ENCODE results near the gene MAMSTR. TPM values are rescaled to one million over a fixed set of nuclear protein-coding genes. Genes with fewer than 3 reads are reported as not detected.
A peak's percentile ranks its signal among the peaks of the same experiment; 100 is the strongest.
"Not testable (repeated sequence)": the region's sequence is repeated elsewhere in the genome, so short reads cannot be mapped to it uniquely, and the experiment has no call there.

MAMSTR gene
- 10 to 100 TPM in 1 of 4 donors, 1 to 10 TPM in 3; 3.4 to 10.8 (median 5.4) TPM for total RNA-seq

- DNase-seq = peak; percentile 37 to 86
- intact Hi-C loops (cut with DNase I; ENCODE audit: low total_unique reads) (loop anchor here (1.0 to 5.0 kb wide), 3 partner anchors 19 to 153 kb away; partner anchors contain the start of genes CA11 and PPP1R15A), in situ Hi-C loops (cut with MboI; ENCODE audit: low sequenced_read_pairs in 4 of 4) (loop anchor here in 1 of 4 donors (10.0 kb wide), 1 partner anchor 65 kb away; no protein-coding TSS in a partner anchor)
- Histone ChIP-seq H3K27ac (peak within 1 kb of the TSS; percentile 95 to 98 (median 96)), H3K27me3 (no peaks in the 10 kb centered on the region), H3K9me3 (no peaks in the 10 kb centered on the region), H3K36me3 (no peaks in the 10 kb centered on the region), H3K4me3 (peak within 1 kb of the TSS; percentile 58 to 76 (median 66)), H3K4me1 (peaks cover 52 to 56% of the 10 kb centered on the region in 2 donors)
- ATAC-seq = peak; percentile 10 to 38
- peak in 1 of 5 experiments; percentile 17 for TF ChIP-seq CTCF (IDR thresholded peaks at IDR 0.05 in 4 of 5, conservative IDR thresholded peaks at IDR 0.05 in 1 of 5)
- TF ChIP-seq POLR2A (IDR thresholded peaks at IDR 0.05) = peak in 1 of 2 donors; percentile 29
Measured at GRCh38 chr19:48719263-48720171, at the start of gene MAMSTR. Gene MAMSTR, minus strand, starts transcription at chr19:48719725. Its CDS starts 694 bp downstream, at chr19:48719031.

- peak; percentile 60 to 66 for ATAC-seq
- in situ Hi-C loops (cut with MboI; ENCODE audit: low sequenced_read_pairs in 4 of 4) (no loop called here), intact Hi-C loops (cut with DNase I; ENCODE audit: low total_unique reads) (no loop called here)
- no peak for TF ChIP-seq CTCF (IDR thresholded peaks at IDR 0.05 in 4 of 5, conservative IDR thresholded peaks at IDR 0.05 in 1 of 5)
- TF ChIP-seq POLR2A (IDR thresholded peaks at IDR 0.05) = no peak
- peaks cover 26 to 27% of the 10 kb centered on the region in 2 donors for H3K4me1 ChIP-seq
- no peaks in the 10 kb centered on the region for H3K36me3 ChIP-seq
- H3K27me3 ChIP-seq = no peaks in the 10 kb centered on the region
- DNase-seq = peak; percentile 83 to 90
- H3K27ac ChIP-seq = peak overlapping the region; percentile 88 to 96 (median 92)
- peak overlapping the region in 1 of 4 donors; percentile 12 for H3K4me3 ChIP-seq
- no peaks in the 10 kb centered on the region for H3K9me3 ChIP-seq
Measured at GRCh38 chr19:48768994-48769713, 49.6 kb upstream of the MAMSTR start.

- ATAC-seq = peak; percentile 2 to 5
Measured at GRCh38 chr19:48768171-48768753, 48.7 kb upstream of the MAMSTR start.

GRCh38 chr19:48765816-48766215, 46.3 kb upstream of the MAMSTR start:
- intact Hi-C loops (cut with DNase I; ENCODE audit: low total_unique reads); ATAC-seq; H3K4me3 ChIP-seq; H3K36me3 ChIP-seq; H3K27me3 ChIP-seq; H3K9me3 ChIP-seq; DNase-seq; in situ Hi-C loops (cut with MboI; ENCODE audit: low sequenced_read_pairs in 4 of 4): not testable (repeated sequence)
- H3K27ac ChIP-seq = peak overlapping the region; percentile 2 to 96 (median 78)
- peaks cover 14 to 16% of the 10 kb centered on the region in 2 donors for H3K4me1 ChIP-seq

More at GRCh38 chr19:48768171-48768753, 48.7 kb upstream of the MAMSTR start:
- intact Hi-C loops (cut with DNase I; ENCODE audit: low total_unique reads); H3K27me3 ChIP-seq; H3K9me3 ChIP-seq; in situ Hi-C loops (cut with MboI; ENCODE audit: low sequenced_read_pairs in 4 of 4); H3K36me3 ChIP-seq; DNase-seq; H3K4me3 ChIP-seq: not testable (repeated sequence)
- peaks cover 19 to 26% of the 10 kb centered on the region in 2 donors for H3K4me1 ChIP-seq
- peak overlapping the region; percentile 88 to 96 (median 92) for H3K27ac ChIP-seq

- peak overlapping the region; percentile 30 to 73 (median 68) for H3K27ac ChIP-seq
- H3K4me3 ChIP-seq = no peak overlapping the region
- in situ Hi-C loops (cut with MboI; ENCODE audit: low sequenced_read_pairs in 4 of 4) (no loop called here), intact Hi-C loops (cut with DNase I; ENCODE audit: low total_unique reads) (no loop called here)
- H3K9me3 ChIP-seq = no peaks in the 10 kb centered on the region
- no peaks in the 10 kb centered on the region for H3K36me3 ChIP-seq
- no peak for DNase-seq
- no peak for ATAC-seq
- TF ChIP-seq POLR2A (IDR thresholded peaks at IDR 0.05) (no peak), CTCF (IDR thresholded peaks at IDR 0.05 in 4 of 5, conservative IDR thresholded peaks at IDR 0.05 in 1 of 5) (no peak)
- no peaks in the 10 kb centered on the region for H3K27me3 ChIP-seq
- H3K4me1 ChIP-seq = peaks cover 10 to 14% of the 10 kb centered on the region in 2 donors
Measured at GRCh38 chr19:48760504-48761205, 41.1 kb upstream of the MAMSTR start.

Data from gastrocnemius medialis (tissue), 4 donors.